Jurkat, Clone E6-1 (cell line): ENCODE results near the gene TMEM63A.
A peak's percentile ranks its signal among the peaks of the same experiment; 100 is the strongest.
"Not testable (repeated sequence)": the region's sequence is repeated elsewhere in the genome, so short reads cannot be mapped to it uniquely, and the experiment has no call there.

Source experiments
- DNase-seq: peaks from one replicate; pipeline ENCODE4 v3.0.0-alpha.2; 2011; ENCODE audit warnings: low read depth, low spot score
- H3K4me3 ChIP-seq: 2 replicates; pipeline ENCODE4 v1.5.1; 2011; ENCODE audit warnings: mild to moderate bottlenecking, low read length, control low read depth, moderate library complexity

Gene TMEM63A

DNA sequence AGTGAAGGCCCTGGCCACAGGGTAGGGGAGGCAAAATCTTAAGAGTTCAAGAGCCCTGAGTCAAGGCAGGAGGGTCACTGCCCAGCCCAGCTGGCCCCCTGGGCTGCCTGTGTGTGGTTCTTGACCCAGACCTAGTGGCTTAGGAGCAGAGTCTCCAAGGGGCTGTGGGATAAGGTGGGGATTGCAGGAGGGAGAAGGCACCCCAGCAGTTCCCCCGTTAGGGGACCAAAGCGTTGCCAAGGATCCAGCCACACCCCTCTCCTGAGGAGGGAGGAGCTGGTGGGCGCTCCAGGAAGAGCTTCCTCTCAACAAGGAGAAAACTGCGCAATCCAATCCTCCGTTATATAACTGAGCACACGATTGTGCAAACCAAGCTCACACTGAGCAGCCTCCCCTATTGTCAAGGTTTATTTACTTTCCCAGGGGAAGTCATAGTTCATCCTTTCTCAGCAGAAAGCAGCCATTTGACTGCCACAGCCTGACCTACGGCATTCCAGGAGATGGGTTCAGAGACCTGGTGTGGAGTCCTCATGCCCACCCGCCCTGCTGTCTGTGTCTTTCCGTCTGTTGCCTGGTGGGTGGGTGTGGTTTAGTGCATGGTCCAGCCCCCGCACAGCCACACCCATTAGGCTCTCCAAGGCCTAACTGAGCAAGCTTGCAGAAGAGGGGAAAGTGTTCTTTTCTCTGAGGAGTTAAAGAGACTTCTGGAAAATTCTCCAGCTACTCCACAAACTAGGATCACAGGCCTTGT lies 68.8 kb downstream of the TMEM63A start:
- no peak for DNase-seq
- H3K4me3 ChIP-seq = no peak overlapping the region

DNA sequence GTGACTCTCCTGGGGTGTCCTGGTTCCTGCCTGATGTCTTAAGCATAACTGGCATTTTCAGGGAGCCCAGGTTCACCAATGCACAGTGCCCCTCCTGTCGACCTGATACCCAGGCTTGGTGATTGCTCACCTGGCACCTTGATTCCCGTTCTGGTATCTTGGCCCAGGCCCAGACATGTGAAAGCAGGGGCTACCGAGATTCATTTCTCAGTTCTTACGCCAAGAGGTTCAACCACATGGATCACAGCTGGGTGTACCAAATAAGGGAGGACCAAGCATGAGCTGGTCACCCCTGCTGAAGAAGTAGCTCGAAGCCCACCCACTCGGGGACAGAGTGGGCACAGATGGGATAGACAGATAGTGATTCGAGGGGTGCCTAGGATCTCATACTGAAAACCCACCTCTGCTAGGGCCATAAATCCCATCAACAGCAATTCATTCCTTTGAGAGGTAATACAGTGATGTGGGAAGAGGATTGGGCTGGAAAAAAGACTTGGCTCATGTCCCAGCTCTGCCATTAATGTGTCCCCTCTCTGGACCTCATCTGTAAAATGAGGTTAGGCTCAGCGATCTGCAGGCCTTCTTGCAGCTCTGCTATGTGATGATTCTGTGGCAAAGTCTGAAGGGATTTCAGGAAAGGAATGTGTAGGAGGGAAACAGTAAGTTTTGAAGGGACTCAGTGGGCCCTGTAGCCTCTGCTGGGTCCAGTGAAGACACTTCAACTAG lies 69.5 kb downstream of the TMEM63A start:
- no peak overlapping the region for H3K4me3 ChIP-seq

DNA sequence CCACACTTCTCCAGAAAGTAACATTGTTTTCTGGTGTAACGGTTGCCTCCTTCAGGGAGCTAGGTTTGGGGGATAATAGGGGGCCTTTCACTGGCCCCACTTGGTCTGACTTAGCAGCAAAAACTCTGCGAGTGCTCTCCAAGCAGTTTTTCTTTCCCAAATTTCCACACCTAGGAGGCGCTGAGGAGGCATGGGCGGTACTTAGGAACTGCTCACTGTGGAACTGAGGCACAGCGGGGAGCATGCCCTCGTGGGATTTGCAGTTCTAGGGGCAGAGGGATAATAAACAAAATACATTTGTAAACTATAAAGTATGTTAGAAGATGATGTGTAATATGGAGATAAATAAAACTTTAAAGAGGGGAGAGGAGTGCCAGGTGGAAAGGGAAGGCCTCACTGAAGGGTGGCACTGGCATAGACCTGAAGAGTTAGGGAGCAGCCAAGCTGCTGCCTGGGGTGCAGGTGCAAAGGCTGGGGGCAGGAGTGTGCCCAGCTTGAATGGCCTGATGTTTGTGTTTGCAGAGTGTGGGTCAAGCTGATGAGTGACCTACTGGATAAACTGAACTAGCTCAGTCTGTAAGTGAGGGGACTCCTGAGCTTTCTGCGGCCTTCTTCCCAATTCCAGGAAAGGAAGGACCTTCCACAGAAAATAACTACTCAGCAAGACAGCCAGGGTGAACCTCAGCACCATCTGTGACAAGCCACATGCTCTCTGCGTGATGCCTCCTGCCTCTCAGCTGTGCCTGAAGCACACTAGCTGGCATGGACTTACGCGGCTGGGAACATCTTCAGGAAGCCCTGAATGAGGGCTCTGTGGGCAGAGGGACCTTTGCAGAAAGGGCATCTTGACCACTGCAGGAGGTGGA lies 70.3 kb downstream of the TMEM63A start:
- H3K4me3 ChIP-seq = no peak overlapping the region
- DNase-seq = no peak

More for the DNA sequence above, 69.5 kb downstream of the TMEM63A start:
- DNase-seq = no peak

DNA sequence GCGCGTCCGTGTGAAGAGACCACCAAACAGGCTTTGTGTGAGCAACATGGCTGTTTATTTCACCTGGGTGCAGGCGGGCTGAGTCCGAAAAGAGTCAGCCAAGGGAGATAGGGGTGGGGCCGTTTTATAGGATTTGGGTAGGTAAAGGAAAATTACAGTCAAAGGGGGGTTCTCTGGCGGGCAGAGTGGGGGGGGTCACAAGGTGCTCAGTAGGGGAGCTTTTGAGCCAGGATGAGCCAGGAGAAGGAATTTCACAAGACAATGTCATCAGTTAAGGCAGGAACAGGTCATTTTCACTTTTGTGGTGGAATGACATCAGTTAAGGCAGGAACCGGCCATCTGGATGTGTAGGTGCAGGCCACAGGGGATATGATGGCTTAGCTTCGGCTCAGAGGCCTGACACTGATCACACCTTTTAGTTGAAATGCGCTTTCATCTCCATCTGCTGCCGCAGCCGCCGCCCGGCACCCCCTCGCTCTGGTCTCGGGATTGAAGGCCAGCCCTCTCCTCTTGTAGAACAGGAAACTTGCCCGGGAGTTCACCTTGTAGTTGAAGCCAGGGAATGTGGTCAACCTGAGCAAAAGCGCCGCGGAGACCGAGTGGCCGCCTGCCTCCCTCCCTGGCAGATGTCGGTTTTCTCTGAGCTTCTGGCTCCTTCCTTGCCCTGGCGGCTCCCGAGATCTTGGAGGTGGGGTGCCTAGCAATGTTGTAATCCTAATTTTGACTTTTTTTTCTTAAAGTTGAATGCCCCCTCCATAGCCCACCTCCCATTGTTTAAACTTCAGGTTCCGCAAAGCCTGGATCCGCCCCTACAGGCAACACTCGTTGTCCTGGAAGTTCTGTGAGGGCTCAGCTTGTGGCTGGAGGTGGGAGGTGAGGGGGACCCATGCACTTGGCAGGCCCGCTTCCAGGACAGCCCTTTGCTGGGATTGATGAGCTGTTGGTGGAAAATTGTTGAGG lies 71.3 kb downstream of the TMEM63A start:
- H3K4me3 ChIP-seq = peak overlapping the region; percentile 54
- not testable (repeated sequence) for DNase-seq

DNA sequence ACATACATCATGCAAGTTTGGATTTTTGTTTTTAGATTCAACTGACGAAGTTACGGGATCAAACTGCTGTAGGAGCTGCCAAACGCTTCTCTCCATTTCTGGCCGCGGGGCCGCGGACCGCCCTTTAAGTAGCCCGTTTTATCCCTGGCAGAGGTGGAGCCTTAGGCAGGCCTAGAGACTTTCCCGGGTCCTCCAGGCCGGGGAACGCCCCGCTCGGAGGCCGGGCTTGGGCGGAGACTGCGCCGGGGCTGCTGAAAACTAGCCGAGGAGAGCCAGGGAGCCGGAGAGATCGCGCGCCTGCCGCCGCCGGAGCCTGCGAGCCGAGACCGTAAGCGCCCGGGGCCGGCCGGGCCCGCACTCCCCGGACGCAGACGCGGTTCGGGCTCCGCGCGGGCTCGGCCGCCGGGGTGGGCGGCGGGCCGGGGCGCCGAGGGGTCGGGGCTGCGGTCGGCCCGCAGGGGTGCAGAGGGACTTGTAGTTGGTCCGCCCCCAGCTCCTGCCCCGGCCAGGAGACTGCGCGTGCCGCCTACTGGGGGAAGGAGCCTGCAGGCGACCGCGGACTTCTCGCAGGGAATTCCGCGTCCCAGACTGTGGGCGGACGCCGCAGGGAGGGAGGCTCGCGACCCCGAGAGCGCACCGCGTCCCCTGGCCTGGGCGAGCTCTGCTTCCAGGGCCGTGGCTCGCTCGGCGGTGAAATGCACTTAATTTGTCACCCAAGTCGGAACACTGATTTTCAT lies 72.2 kb downstream of the TMEM63A start, which contains the start of gene EPHX1:
EPHX1 (plus strand) TSS at position 283 of the 737 bp plus-strand sequence. CDS start 18,606 bp downstream, outside the sequence.
- H3K4me3 ChIP-seq = peak within 1 kb of the TSS; percentile 54
- peak; percentile 45 for DNase-seq

DNA sequence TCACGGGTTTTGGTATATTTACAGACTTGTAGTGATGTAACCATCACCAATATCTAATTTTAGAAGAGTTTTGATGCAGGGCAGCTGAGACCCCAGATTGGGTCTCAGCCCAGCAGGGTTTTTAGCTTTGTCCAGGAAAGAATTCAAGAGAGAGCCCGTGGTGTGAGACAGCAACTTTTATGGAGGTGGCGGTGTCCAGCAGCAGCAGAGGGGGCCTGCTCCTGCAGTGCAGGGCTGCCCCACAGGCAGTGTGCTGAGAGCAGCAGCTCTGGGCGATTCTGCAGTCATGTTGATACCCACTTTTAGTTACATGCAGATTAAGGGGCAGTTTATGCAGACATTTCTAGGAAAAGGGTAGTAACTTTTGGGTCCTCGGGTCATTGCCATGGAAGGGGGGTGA lies 74.0 kb downstream of the TMEM63A start:
- no peak overlapping the region for H3K4me3 ChIP-seq
- DNase-seq = no peak

DNA sequence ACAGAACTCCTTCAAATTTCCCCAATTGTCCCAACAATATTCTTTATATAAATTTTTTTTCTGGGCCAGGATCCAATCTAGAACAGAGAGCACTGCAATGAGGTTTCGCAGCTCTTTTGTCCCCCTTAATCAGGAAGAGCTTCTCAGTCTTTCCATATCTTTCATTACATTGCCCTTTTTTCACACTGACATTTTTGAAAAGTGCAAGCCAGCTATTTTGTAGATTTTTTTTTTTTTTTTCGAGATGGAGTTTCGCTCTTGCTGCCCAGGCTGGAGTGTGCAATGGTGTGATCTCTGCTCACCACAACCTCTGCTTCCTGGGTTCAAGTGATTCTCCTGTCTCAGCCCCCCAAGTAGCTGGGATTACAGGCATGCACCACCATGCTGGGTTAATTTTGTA lies 75.4 kb downstream of the TMEM63A start:
- DNase-seq, H3K4me3 ChIP-seq: not testable (repeated sequence)

DNA sequence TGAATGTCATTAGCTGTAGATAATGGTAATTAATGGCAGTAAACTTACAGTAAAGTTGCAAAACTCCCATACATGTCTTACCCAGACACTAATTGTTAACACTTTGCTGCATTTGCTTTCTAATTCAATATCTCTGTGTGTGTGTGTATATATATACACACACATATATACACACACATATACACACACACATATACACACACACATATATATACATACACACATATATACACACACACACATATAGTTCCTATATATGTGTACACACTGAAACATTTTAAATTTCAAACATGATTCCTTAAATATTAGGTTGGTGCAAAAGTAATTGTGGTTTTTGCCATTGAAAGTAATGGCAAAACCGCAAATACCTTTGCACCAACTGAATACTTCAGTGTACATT lies 75.9 kb downstream of the TMEM63A start:
- no peak for DNase-seq

DNA sequence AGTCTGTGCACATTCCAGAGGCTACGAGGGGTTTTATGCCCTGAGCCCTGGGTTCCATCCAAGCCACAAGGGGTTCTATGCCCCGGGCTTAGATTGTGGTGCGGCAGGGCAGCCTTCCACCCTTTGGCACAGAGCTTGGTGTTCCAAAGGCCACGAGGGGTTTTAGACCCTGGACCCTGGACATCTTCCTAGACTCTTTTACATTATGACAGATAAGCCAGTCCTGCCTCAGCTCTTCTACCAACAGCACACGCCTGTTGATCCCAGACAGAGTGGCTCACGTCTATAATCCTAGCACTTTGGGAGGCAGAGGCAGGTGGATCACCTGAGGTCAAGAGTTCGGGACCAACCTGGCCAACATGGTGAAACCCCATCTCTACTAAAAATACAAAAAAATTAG lies 81.0 kb downstream of the TMEM63A start:
- H3K4me3 ChIP-seq, DNase-seq: not testable (repeated sequence)

More for the DNA sequence above, 75.9 kb downstream of the TMEM63A start:
- H3K4me3 ChIP-seq = no peak overlapping the region

DNA sequence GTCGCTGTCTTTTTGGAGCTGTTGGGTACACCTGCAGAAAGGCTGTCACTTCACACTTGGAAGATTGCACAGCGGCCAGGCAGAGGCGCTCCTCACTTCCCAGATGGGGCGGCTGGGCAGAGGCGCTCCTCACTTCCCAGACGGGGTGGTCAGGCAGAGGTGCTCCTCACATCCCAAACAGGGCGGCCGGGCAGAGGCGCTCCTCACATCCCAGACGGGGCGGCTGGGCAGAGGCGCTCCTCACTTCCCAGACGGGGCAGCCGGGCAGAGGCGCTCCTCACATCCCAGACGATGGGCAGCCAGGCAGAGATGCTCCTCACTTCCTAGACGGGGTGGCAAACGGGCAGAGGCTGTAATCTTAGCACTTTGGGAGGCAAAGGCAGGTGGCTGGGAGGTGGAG lies 86.1 kb downstream of the TMEM63A start:
- DNase-seq, H3K4me3 ChIP-seq: not testable (repeated sequence)
